Skin of body (tissue), 2 donors: ENCODE measurements around the gene CD37. TPM values are rescaled to one million over a fixed set of nuclear protein-coding genes. Genes with fewer than 3 reads are reported as not detected.
"Not testable (repeated sequence)": the region's sequence is repeated elsewhere in the genome, so short reads cannot be mapped to it uniquely, and the experiment has no call there.

Experiments used
- DNase-seq: peaks from one replicate; lab custom pipeline; 2025; lab: John Stamatoyannopoulos, UW
- total RNA-seq: library from RNA; depleted of rRNA; stranded (reverse); fragments of >200 nt; gene quantifications from one replicate; pipeline ENCODE4 v1.2.3, GENCODE V29; 2014

The CD37 gene
- total RNA-seq, 1 donor from 2014 or later, result 8.2 TPM

DNA sequence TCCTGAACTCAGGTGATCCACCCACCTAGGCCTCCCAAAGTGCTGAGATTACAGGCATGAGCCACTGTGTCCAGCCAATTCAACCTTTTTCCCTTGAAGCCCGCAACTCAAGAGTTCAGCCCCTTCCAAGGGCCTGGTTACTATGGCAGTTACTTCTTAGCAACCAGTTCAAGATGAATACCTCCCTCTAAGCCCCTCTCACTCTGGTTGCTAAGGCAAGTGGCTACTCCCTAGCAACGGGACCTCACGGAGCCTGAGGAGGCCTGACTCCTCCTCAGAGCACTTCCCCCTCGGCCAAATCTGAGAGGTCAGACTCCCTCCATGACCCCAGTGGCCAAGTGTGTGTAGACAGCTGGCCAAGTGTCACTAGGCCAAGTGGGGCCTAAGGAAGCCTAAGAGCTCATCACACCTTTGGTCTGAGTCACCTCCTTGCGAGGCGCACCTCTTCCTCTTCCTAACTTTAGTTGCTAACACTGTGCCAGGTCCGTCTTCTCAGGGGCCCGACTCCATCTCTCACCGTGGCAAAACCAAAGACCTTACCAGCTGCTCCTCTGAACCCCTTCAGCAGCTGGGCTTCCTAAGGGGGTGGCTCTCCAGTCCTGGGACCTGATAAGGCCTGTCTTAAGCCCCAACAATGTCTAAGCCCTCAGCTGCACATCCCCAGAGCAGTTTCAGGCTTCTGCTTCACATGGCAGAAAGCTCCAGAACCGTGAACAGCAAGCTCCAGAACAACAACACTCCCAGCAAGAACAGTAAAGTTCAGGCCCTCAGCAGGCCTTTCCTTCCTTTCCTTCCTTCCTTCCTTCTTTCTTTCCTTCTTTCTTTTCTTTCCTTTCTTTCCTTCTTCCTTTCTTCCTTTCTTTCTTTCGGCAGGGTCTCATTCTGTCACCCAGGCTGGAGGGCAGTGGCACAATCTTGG is 9.6 kb downstream of the CD37 start:
- DNase-seq, result no peak

DNA sequence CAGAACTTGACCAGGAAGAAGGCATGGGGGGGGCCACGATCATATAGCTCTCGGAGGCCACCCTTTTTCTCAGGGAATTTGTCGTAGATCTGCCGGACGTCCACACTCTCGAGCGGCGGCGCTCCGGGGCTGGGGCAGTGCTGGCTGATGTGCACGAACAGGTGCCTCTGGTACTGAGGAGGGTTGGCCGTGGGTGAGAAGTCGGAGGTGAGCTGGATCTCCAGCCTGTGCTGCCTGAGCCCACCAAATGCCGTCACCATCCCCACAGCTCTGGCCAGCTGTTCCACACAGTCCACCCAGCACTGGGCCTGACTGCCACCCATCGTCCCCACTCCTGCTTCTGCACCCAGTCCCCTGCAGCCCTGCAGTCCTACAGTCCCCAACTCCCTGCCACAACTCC is 12.0 kb downstream of the CD37 start:
- DNase-seq, result no peak

DNA sequence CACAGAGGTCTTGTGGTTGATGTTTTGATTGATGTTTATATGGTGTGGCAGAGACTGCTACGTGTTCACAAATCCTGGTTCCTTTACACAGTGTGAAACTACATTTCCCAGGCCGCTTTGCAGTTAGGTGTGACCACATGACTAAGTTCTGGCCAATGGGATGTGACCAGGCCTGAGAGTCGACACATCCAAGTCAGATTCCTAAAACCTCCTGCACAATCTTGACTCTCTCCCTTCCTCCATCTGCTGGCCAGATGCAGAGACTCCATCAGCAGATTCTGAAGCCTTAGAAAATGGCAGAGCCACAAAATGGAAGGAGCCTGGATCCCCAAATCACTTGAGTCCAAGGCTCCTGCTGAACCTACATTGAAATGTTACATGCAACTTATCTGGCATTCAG is 12.6 kb downstream of the CD37 start:
- DNase-seq, result peak; percentile 84

DNA sequence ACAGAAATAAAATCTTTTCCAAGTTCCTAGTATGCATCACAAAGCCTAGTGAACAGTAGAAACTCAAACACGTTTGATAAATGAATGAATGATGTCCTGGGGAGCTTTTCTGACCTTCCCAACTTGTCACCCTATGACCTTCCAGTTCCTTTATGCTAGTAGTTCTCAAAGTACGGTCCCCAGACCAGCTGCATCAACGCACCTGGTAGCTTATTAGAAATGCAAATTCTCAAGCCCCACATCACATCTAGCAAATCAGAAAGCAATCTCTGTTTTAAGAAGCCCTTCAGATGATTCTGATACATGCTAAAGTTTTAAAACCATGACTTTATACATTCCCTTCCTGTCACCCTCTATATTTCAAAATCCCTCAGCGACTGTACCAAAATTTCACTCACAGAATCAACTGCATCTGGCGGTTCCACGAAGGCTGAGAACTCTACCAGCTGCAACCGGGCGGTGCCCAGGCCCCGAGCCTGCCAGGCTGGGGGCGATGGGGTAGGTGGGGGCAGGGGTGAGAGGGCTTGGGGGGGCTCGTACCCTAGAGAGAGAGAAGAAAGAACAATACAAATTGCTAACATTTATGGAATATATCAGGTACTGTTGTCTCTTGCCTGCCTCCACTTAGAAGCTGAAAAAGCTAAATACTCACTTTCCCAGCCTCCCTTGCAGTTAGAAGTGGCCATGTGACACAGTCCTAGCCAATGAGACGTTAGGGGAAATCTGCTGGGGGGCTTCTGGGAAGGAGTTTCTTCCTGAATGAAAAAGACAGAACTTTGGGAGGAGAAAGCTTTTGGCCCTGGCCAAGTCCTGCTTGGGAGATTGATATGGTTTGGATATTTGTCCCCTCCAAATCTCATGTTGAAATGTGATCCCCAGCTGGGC is 13.3 kb downstream of the CD37 start:
- no peak for DNase-seq

DNA sequence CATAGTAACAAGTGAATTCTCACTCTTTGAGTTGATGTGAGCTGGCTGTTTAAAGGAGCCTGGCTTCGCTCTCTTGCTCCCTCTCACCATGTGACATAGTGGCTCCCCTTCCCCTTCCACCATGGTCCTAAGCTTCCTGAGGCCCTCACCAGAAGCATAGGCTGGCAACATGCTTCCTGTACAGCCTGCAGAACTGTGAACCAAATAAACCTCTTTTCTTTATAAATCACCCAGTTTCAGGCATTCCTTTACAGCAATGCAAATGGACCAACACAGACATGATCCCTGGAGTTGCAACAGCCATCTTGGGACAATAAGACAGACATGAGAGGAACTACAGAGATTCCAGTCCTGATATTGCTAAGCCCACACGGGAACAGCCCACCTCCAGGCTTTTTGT is 14.4 kb downstream of the CD37 start:
- no peak for DNase-seq

DNA sequence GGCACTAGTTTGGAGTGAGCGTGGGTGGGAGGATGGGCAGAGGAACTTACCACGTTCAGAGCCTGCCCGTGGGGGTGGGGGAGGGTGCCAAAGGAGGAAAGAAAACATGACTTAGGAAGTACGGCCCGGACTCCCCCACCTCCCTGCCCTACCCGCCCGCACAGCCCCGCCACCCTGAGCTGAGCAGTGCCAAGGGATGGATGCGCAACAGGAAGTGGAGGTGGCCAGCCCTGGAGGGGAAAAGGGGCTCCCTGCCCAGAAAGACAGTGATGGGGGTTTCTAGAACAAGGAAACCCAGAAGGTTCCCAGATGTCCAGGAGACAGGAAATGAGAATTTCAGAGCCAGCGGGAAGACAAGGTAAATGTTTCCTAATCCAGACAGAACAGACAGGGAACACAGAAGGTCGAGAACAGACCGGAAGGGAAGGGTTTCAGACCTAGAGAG is 20.7 kb downstream of the CD37 start:
- peak; percentile 13 for DNase-seq

DNA sequence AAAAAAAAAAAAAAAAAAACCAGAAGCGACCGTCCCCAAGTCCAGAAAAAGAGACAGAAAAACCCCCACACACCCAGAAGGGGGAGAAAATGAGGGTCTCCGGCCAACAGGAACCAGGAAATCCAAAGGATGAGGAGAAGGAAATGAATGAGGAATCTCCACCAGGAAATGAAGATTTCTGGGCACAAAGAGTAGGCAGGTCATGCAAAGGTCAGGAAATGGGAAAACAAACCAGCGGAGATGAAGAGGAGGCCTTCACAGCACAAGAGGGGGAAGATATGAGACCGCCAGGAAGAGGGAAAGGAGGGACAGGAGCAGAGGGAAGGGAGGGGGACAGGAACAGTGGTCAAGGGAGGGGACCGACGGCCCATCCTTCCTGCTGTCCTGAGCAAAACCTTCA is 21.2 kb downstream of the CD37 start:
- DNase-seq, result no peak

DNA sequence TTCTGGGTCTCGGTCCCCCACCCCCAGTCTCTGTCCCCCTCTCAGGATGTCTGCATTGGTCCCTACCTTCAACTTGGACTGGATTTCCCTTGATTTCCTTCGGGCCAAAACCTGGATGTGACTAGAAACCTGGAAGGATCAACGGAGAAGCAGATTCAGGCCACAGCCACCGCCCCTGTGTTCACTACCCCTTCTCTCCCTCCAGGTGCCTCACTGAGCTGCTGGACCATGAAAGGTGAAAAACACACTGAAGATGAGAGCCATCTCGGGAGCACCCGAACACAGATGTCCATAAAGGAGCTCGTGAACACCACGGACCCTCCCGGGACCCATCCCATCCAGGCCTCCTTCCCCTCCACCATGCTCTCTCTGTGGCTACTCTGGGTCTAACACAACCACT is 22.0 kb downstream of the CD37 start:
- no peak for DNase-seq

DNA sequence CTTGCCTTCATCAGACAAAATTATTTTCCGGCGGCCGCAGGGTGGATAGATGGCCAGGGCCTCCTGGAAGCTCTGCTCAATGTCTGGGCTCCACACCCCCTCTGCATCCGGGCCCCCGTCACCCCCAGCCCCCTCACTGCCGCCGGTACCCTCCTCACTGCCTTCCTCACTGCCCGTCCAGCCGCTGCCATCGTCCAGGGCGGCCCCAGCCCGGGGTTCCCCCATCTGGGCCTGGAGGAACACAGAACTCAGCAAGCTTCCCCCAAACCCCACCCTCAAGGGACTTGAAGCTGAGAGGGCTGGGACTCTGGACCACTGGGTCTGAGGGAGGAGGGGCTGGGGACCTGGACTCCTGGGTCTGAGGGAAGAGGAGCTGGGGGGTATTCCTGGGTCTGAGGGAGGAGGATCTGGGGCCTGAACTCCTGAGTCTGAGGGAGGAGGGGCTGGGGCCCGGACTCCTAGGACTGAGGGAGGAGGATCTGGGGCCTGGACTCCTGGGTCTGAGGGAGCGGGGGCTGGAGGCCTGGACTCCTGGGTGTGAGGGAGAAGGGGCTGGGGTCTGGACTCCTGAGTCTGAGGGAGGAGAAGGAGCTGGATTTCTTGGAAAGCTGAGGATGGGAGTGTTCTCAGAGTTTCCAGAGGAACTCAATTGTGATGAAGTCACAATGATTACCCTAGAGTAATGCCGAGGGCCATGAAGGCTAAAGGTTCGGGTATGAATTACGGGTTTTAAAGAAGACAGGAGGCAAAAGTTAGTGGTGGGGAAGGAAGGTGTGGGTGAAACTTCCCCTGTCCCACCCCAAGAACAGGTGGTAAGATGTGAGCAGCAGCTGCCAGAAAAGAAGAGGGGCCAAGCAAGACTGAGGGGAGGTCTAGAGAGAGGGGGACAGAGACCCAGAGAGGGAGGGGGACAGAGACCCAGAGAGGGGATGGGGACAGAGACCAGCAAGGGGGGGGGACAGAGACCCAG is 24.9 kb downstream of the CD37 start:
- peak; percentile 23 for DNase-seq

DNA sequence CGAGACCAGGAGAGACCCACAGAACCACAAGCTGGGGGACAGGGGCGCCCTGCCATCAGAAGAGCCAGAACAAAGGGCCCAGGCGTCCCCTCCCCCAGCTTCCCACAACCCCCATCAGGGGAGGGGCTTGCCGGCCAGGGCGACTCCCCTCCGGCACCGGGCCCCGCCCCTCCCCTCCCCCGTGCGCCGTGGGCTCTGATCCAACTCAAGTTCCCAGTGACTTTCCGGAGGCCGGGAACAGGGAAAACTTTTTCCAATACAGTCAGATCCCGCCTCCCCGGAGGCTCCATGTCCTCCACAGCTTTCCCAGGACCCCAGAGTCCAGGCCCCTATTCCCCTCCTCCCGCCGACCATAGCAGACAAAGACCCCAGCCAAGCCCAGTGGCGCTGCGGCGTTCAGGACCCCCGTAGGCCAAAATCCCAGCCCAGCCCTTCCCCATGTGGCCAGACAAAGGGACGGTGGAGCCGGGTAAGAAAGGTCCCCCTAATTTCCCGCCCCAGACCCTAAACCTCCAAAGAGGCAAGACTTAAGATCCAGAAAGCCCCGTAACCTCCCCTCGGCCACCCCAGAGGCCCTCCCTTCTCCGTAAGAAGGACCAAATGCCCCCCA is 26.3 kb downstream of the CD37 start:
- peak; percentile 95 for DNase-seq

DNA sequence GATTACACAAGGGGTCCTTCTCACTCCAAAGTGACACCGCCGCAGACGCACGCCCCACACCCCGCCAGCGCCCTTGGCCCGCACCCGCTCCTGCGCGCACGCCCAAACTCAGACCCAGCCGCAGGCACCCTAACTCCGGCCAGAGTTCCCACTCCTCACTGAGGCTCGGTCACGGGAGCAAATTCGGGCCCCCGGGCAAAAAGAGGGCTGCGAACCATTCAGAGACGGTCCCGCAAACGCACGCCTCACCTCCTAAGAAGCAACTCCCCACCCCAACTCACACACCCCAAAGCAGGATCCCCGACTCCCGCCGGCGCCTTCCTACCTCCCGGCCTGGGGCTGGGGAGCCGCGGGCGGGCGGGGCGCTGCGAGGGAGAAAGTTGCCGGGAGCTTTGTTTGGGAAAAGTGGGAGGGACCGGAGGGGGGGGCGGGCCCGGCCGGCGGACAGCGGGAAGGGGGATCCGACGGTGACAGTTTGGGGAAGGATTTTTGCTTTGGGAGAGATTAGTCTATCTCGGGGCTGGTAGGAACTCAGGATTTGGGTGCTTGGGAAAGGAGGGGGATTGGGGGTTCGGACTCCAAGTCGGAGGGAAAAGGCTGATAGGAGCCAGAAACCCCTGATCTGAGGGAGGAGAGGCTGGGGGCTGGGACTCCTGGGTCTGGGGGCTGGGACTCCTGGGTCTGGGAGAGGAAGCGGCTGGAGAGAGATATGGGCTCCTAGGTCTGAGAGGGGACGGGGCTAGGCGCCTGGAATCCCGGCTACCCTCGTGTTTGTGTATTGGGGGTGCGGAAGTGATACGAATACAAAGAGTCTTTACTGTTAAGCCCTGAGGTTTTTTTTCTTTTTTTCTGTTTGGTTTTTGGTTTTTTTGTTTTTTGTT is 27.1 kb downstream of the CD37 start, which contains the start of gene TEAD2:
Gene TEAD2, minus strand, starts transcription at position 369 of the 881 bp plus-strand sequence. CDS start 2,341 bp downstream, outside the sequence.
- DNase-seq, result peak; percentile 70

DNA sequence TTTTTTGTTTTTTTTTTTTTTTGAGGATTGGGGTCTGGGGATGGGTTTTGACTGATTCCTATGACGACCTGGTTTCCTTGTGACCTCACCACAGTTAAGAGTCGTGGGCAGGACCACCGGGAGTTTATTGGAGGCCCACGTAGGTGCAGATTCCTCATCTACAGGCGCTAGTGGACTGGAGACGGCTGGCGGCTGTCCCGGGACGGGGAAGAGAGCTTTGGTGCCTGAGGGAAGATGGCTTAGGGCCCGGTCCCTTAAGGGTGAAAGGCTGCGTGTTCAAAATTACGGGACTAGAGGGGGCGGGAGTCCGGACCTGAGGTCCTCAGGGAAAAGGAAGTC is 27.7 kb downstream of the CD37 start:
- DNase-seq, result peak; percentile 71

DNA sequence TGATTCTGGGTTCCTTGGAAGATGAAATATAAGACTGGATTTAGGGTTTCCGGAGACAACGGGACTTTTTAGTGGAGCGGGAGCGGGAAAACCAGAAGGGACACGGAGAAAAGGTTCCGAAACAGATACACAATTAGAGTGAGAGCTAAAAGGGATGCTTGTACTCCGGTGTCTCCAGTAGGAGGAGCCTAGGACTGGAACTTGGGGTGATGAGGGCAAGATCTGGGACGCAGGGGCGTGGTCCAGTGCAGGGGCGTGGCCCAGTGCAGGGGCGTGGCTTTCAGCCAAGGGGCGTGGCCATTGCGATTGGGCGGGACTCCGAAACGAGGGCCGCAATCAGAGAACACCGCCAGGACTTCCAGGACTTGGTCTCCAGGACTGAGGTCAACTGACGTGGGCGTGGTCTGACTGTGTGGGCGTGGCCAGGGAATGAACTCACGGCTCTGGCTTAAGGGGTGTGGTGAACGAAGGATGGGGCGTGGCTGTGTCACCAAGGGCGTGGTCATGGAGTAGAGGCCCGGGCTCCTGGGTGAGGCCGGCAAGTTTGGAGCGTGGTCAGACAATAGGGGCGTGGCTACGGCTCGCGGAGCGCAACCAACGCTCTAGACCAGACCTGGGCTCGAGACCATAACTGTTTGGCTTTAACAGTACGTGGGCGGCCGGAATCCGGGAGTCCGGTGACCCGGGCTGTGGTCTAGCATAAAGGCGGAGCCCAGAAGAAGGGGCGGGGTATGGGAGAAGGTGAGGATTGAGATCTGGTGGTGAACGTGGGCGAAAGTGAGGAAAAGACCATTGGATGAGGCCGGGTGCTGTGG is 28.3 kb downstream of the CD37 start, which contains the start of gene DKKL1:
Gene DKKL1, plus strand, starts transcription at position 610 of the 815 bp plus-strand sequence. Its CDS starts 122 bp downstream, at position 732.
- DNase-seq, result peak; percentile 100

DNA sequence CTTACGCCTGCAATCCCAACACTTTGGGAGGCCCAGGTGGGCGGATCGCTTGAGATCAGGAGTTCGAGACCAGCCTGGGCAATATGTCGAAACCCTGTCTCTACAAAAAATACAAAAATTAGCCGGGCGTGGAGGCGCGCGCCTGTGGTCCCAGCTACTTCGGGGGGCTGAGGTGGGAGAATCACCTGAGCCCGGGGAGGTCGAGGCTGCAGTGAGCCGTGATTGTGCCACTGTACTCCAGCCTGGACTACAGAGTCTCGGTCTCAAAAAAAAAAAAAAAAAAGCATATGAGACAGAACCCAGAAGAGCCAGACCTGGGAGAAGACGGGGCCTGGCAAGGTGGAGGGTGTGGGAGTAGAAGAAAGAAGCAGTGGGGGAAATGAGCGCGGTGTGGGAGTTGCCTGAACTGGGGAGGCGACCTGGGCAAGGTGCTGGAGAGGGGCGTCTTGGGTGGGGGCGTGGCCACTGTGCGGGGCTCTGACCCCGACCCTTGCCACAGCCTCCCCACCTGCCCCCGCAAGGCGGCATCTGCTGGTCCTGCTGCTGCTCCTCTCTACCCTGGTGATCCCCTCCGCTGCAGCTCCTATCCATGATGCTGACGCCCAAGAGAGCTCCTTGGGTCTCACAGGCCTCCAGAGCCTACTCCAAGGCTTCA is 29.0 kb downstream of the CD37 start:
- DNase-seq, result no peak

DNA sequence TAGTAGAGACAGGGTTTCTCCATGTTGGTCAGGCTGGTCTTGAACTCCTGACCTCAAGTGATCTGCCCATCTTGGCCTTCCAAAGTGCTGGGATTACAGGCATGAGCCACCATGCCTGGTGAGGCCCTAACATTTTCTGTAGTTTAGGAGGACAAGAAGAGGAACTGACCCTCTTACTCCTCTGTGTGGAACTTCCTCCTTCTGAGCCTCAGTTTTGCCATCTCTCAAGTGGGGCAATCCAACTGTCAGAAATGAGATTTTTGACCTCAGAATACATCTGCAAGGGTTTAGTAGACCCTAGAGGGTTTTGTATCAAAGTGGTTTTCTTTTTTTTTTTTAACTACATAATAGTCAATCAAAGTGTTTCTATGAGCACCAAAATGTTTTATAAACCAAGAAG is 30.9 kb downstream of the CD37 start:
- DNase-seq, result no peak

DNA sequence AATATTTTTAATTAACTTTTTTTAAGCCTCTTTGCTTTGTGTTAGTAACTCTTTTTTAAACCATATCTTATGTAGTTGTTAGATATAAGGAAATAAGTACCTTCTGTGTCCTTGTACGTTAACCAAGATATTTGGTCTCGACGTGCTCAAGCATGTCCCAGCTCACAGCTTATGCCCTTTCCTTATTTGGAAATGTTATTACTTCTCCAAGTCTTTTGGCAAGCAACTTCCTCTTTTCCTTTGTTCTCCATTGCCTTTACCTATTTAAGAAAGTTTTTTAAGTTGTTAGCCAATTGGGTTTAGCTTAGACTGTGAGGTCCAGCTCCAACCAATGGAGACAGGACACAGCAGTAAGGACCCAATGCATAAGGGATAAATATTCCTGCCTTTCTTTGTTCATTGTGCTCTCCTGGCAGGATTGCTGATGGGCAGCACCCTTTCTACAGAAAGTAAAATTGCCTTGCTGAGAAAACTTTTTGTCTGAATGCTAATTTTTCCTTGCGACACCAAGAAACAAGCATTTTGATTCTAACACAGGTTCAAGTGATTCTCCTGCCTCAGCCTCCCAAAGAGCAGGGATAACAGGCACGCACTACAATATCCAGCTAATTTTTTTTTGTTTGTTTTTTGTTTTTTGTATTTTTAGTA is 33.6 kb downstream of the CD37 start:
- DNase-seq, result no peak

DNA sequence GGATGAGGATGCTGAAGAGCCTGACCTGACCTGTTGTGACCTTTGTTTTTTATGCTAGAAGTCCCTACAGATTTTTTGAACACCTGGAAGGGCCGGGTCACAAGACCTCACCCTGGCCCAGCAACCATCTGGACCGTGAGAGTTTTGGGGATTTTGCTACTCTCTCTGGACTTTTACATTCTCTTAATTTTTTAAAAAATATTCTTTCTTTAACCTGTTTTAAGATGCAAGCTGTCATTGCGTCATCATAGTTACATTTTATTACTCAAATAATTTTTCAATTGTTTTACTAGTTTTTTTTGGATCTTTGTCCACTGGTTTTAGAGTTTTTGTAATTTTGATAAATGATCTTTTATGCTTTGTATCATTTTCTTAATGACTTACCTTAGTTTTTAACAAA is 36.0 kb downstream of the CD37 start:
- no peak for DNase-seq

DNA sequence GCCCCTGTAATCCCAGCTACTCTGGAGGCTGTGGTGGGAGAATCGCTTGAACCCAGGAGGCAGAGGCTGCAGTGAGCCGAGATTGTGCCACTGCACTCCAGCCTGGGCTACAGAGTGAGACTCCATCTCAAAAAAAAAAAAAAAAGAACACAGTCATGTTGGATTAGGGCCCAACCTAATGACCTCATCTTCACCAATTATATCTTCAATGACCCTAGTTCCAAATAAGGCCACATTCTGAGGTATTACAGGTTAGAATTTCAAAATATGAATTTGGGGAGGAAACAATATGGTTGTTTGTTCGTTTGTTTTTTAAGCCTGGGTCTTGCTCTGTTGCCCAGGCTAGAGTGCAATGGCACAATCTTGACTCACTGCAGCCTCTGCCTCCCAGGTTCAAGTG is 38.0 kb downstream of the CD37 start:
- DNase-seq, result not testable (repeated sequence)
